Smooth muscle cell (in vitro differentiated cells): ENCODE results near the gene TSPAN4. TPM values are rescaled to one million over a fixed set of nuclear protein-coding genes. Genes with fewer than 3 reads are reported as not detected.

Experiments
- DNase-seq: peaks from one replicate; lab custom pipeline; 2025; ENCODE audit not compliant: unreplicated experiment; lab: John Stamatoyannopoulos, UW
- H2AFZ ChIP-seq: fragments of 200-600 bp; sonication (generic); 2 replicates; pipeline ENCODE4 v1.6.0; 2016; ENCODE audit warnings: antibody characterized with exemption, low read depth, mild to moderate bottlenecking
- H3F3A ChIP-seq: fragments of 200-600 bp; sonication (generic); 2 replicates; pipeline ENCODE4 v1.6.0; 2017; ENCODE audit warnings: antibody characterized with exemption, low read depth
- H3K27ac ChIP-seq: fragments of 200-600 bp; sonication (generic); 2 replicates; pipeline ENCODE4 v1.5.1; 2016; ENCODE audit warnings: low read depth, mild to moderate bottlenecking
- H3K27me3 ChIP-seq: fragments of 200-600 bp; sonication (generic); 2 replicates; pipeline ENCODE4 v1.6.1; 2016; ENCODE audit warnings: low read depth, mild to moderate bottlenecking
- H3K36me3 ChIP-seq: fragments of 200-600 bp; sonication (generic); 2 replicates; pipeline ENCODE4 v1.5.1; 2016; ENCODE audit warnings: low read depth
- H3K4me1 ChIP-seq: fragments of 200-600 bp; sonication (generic); 2 replicates; pipeline ENCODE4 v1.5.1; 2016; ENCODE audit warnings: low read depth
- H3K4me2 ChIP-seq: fragments of 200-600 bp; sonication (generic); 2 replicates; pipeline ENCODE4 v1.6.0; 2016; ENCODE audit warnings: mild to moderate bottlenecking
- H3K4me3 ChIP-seq: fragments of 200-600 bp; sonication (generic); 2 replicates; pipeline ENCODE4 v1.5.1; 2016; ENCODE audit warnings: mild to moderate bottlenecking
- H3K79me2 ChIP-seq: fragments of 200-600 bp; sonication (generic); 2 replicates; pipeline ENCODE4 v1.6.0; 2016; ENCODE audit warnings: low read depth, mild to moderate bottlenecking
- H3K9ac ChIP-seq: fragments of 200-600 bp; sonication (generic); 2 replicates; pipeline ENCODE4 v1.6.0; 2016; ENCODE audit warnings: low read depth
- H3K9me3 ChIP-seq: fragments of 200-600 bp; sonication (generic); replicated peaks from 2 replicates; pipeline ENCODE4 v1.5.1; 2016; ENCODE audit warnings: low read depth
- H4K20me1 ChIP-seq: fragments of 200-600 bp; sonication (generic); 2 replicates; pipeline ENCODE4 v1.6.0; 2016; ENCODE audit warnings: low read depth
- WGBS: methylation state at CpG from one replicate; pipeline ENCODE4 v1.1.7; 2016; ENCODE audit warnings: low lambda C conversion rate; 5-methylcytosine and 5-hydroxymethylcytosine counted together
- polyA plus RNA-seq: library from polyadenylated mRNA; unstranded; fragments of >200 nt; fragmentation: Nextera tagmentation; extraction: Ambion mirVana; gene quantifications from 2 replicates; pipeline ENCODE4 v1.2.1, GENCODE V29; 2016
- total RNA-seq: library from RNA; depleted of rRNA; stranded (reverse); fragments of >200 nt; gene quantifications from 2 replicates; pipeline ENCODE4 v1.2.3, GENCODE V29; 2014
- TF ChIP-seq, protein P1 (sequence below): fragments of 200-600 bp; sonication (generic); IDR thresholded peaks from 2 replicates; pipeline ENCODE4 v1.5.1; 2017; ENCODE audit warnings: borderline replicate concordance, mild to moderate bottlenecking, antibody characterized with exemption; ENCODE audit not compliant: insufficient read depth, poor library complexity, severe bottlenecking

The TSPAN4 gene
- total and polyA plus RNA-seq, 2 experiments from 2014 or later, result 68.2 to 179 TPM

GRCh38 chr11:846496-847098 is 3.9 kb downstream of the TSPAN4 start:
- peaks cover 31% of the 10 kb centered on the region for H3K4me1 ChIP-seq
- H3K79me2 ChIP-seq, result peaks cover 8% of the 10 kb centered on the region
- WGBS, result 78% methylated on average over 11 of the region's 11 CpGs
- peaks cover 73% of the 10 kb centered on the region for H4K20me1 ChIP-seq
- no peak overlapping the region for H3K4me3 ChIP-seq
- peaks cover 19% of the 10 kb centered on the region for H3K27me3 ChIP-seq
- H3K9ac ChIP-seq, result no peak overlapping the region
- TF ChIP-seq, protein P1, sequence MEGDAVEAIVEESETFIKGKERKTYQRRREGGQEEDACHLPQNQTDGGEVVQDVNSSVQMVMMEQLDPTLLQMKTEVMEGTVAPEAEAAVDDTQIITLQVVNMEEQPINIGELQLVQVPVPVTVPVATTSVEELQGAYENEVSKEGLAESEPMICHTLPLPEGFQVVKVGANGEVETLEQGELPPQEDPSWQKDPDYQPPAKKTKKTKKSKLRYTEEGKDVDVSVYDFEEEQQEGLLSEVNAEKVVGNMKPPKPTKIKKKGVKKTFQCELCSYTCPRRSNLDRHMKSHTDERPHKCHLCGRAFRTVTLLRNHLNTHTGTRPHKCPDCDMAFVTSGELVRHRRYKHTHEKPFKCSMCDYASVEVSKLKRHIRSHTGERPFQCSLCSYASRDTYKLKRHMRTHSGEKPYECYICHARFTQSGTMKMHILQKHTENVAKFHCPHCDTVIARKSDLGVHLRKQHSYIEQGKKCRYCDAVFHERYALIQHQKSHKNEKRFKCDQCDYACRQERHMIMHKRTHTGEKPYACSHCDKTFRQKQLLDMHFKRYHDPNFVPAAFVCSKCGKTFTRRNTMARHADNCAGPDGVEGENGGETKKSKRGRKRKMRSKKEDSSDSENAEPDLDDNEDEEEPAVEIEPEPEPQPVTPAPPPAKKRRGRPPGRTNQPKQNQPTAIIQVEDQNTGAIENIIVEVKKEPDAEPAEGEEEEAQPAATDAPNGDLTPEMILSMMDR, result no peak
- H3K9me3 ChIP-seq, result no peaks in the 10 kb centered on the region
- no peak overlapping the region for H2AFZ ChIP-seq
- H3K27ac ChIP-seq, result no peak overlapping the region
- H3K4me2 ChIP-seq, result no peak overlapping the region
- H3F3A ChIP-seq, result no peaks in the 10 kb centered on the region
- no peak for DNase-seq
- no peaks in the 10 kb centered on the region for H3K36me3 ChIP-seq

DNA sequence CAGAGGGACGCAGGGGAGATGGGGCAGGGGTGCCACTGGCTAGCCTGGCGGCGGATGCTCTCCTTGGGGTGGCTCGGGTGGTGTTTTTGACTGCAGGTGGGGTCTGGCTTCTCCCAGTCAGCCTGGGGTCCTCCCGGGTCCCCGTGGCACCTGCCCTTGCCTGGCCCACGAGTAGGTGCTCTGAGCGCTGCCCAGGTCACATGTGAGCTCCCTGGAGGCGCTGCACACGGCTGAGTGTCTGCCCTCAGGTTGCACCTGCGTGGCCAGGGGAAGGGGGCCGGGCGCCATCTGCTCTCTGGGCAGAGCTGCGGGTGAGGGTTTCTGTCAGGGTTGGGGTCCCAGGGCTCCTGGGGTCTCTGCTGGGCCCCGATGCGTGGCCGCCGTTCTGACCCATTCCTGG is 5.2 kb downstream of the TSPAN4 start:
- no peak overlapping the region for H3K4me2 ChIP-seq
- no peak overlapping the region for H3K4me3 ChIP-seq
- H2AFZ ChIP-seq, result no peak overlapping the region
- H4K20me1 ChIP-seq, result peaks cover 79% of the 10 kb centered on the region
- TF ChIP-seq, protein P1, result no peak
- 90% methylated on average over 18 of the region's 18 CpGs for WGBS
- H3K36me3 ChIP-seq, result no peaks in the 10 kb centered on the region
- no peak for DNase-seq
- H3K4me1 ChIP-seq, result peaks cover 31% of the 10 kb centered on the region
- no peaks in the 10 kb centered on the region for H3K79me2 ChIP-seq
- no peak overlapping the region for H3K27ac ChIP-seq
- peaks cover 19% of the 10 kb centered on the region for H3K27me3 ChIP-seq
- no peaks in the 10 kb centered on the region for H3K9me3 ChIP-seq
- H3K9ac ChIP-seq, result no peak overlapping the region
- no peaks in the 10 kb centered on the region for H3F3A ChIP-seq

GRCh38 chr11:848380-848931 is 5.8 kb downstream of the TSPAN4 start:
- peaks cover 85% of the 10 kb centered on the region for H4K20me1 ChIP-seq
- no peaks in the 10 kb centered on the region for H3K9me3 ChIP-seq
- H3K4me2 ChIP-seq, result peak overlapping the region; percentile 98
- H3K4me1 ChIP-seq, result peaks cover 31% of the 10 kb centered on the region
- DNase-seq, result no peak
- H3K27ac ChIP-seq, result no peak overlapping the region
- H2AFZ ChIP-seq, result no peak overlapping the region
- no peaks in the 10 kb centered on the region for H3K79me2 ChIP-seq
- peaks cover 19% of the 10 kb centered on the region for H3K27me3 ChIP-seq
- WGBS, result 36% methylated on average over 13 of the region's 14 CpGs
- no peaks in the 10 kb centered on the region for H3K36me3 ChIP-seq
- H3F3A ChIP-seq, result no peaks in the 10 kb centered on the region
- TF ChIP-seq, protein P1, result peak; percentile 77
- H3K9ac ChIP-seq, result no peak overlapping the region
- no peak overlapping the region for H3K4me3 ChIP-seq
